B cell (primary cell): ENCODE data around the gene ALPL.

Source experiments
- CTCF ChIP-seq: fragments of 200-600 bp; IDR thresholded peaks from one replicate; pipeline ENCODE4 v1.8.0; 2022; ENCODE audit warnings: antibody characterized with exemption, mild to moderate bottlenecking
- EZH2 ChIP-seq: IDR thresholded peaks from 2 replicates; pipeline ENCODE4 v1.6.1; 2012; ENCODE audit warnings: borderline replicate concordance, low read depth, mild to moderate bottlenecking, moderate library complexity, low read length; ENCODE audit not compliant: insufficient read depth, poor library complexity, severe bottlenecking

GRCh38 chr1:21569820-21570527 is 60.8 kb downstream of the ALPL start:
- no peak for TF ChIP-seq CTCF
- TF ChIP-seq EZH2: no peak
